ENCODE results near the gene ZXDC.

Gene ZXDC

GRCh38 chr3:126441256-126441880, 34.3 kb downstream of the ZXDC start:
- no peaks in the 10 kb centered on the region for H3K9me3 ChIP-seq (ENCODE audit: insufficient read depth, low read depth, low read length)
- H3K27me3 ChIP-seq (ENCODE audit: insufficient read depth, low read length, poor library complexity, severe bottlenecking) = no peaks in the 10 kb centered on the region
- peaks cover 62% of the 10 kb centered on the region; the same call in 1 of the 2 replicates for H3K36me3 ChIP-seq (ENCODE audit: insufficient read depth, low read length)
- TF ChIP-seq CTCF (conservative IDR thresholded peaks at IDR 0.05; ENCODE audit: low read length) (no peak), EZH2phosphoT487 (IDR thresholded peaks at IDR 0.05; ENCODE audit: borderline replicate concordance) (no peak)
- H4K20me1 ChIP-seq (ENCODE audit: insufficient read depth, low read length, poor library complexity, severe bottlenecking) = no peaks in the 10 kb centered on the region
- 0 out of 2 replicates have a peak, but pooled peaks cover 3% of the 10 kb centered on the region for H3K79me2 ChIP-seq (ENCODE audit: insufficient read depth, low read length)
- H3K4me1 ChIP-seq (ENCODE audit: insufficient read depth, low read length, poor library complexity, severe bottlenecking) = no peaks in the 10 kb centered on the region
- H3K4me2 ChIP-seq (ENCODE audit: low read depth, low read length, poor library complexity, severe bottlenecking) = no peak overlapping the region
- H2AFZ ChIP-seq (ENCODE audit: low read length) = no peak overlapping the region
- H3F3A ChIP-seq (ENCODE audit: low read depth) = no peaks in the 10 kb centered on the region
- H3K4me3 ChIP-seq (ENCODE audit: low read length, poor library complexity, severe bottlenecking) = no peak overlapping the region
- H3K9ac ChIP-seq (ENCODE audit: low read depth, low read length, poor library complexity, severe bottlenecking) = no peak overlapping the region
- H3K9me2 ChIP-seq (replicated peaks; ENCODE audit: low read depth, low read length) = no peaks in the 10 kb centered on the region

GRCh38 chr3:126440709-126440995, 35.0 kb downstream of the ZXDC start:
- Histone ChIP-seq H3K9me2 (replicated peaks; ENCODE audit: low read depth, low read length) (no peaks in the 10 kb centered on the region), H2AFZ (ENCODE audit: low read length) (no peak overlapping the region), H3K27me3 (ENCODE audit: insufficient read depth, low read length, poor library complexity, severe bottlenecking) (no peaks in the 10 kb centered on the region), H3F3A (ENCODE audit: low read depth) (no peaks in the 10 kb centered on the region), H3K9ac (ENCODE audit: low read depth, low read length, poor library complexity, severe bottlenecking) (no peak overlapping the region), H3K36me3 (ENCODE audit: insufficient read depth, low read length) (peaks cover 63% of the 10 kb centered on the region; the same call in 1 of the 2 replicates), H3K4me3 (ENCODE audit: low read length, poor library complexity, severe bottlenecking) (no peak overlapping the region), H3K9me3 (ENCODE audit: insufficient read depth, low read depth, low read length) (no peaks in the 10 kb centered on the region), H3K4me1 (ENCODE audit: insufficient read depth, low read length, poor library complexity, severe bottlenecking) (no peaks in the 10 kb centered on the region), H3K4me2 (ENCODE audit: low read depth, low read length, poor library complexity, severe bottlenecking) (no peak overlapping the region), H3K79me2 (ENCODE audit: insufficient read depth, low read length) (0 out of 2 replicates have a peak, but pooled peaks cover 3% of the 10 kb centered on the region), H4K20me1 (ENCODE audit: insufficient read depth, low read length, poor library complexity, severe bottlenecking) (no peaks in the 10 kb centered on the region)
- TF ChIP-seq EZH2phosphoT487 (IDR thresholded peaks at IDR 0.05; ENCODE audit: borderline replicate concordance) (no peak), CTCF (conservative IDR thresholded peaks at IDR 0.05; ENCODE audit: low read length) (no peak)

- H3K79me2 ChIP-seq (ENCODE audit: insufficient read depth, low read length) = no peaks in the 10 kb centered on the region
- no peak for TF ChIP-seq EZH2phosphoT487 (IDR thresholded peaks at IDR 0.05; ENCODE audit: borderline replicate concordance)
- TF ChIP-seq CTCF (conservative IDR thresholded peaks at IDR 0.05; ENCODE audit: low read length) = no peak
- no peaks in the 10 kb centered on the region for H3K27me3 ChIP-seq (ENCODE audit: insufficient read depth, low read length, poor library complexity, severe bottlenecking)
- H3K9ac ChIP-seq (ENCODE audit: low read depth, low read length, poor library complexity, severe bottlenecking) = no peak overlapping the region
- H3K9me3 ChIP-seq (ENCODE audit: insufficient read depth, low read depth, low read length) = no peaks in the 10 kb centered on the region
- H3K4me2 ChIP-seq (ENCODE audit: low read depth, low read length, poor library complexity, severe bottlenecking) = no peak overlapping the region
- H3F3A ChIP-seq (ENCODE audit: low read depth) = no peaks in the 10 kb centered on the region
- no peaks in the 10 kb centered on the region for H4K20me1 ChIP-seq (ENCODE audit: insufficient read depth, low read length, poor library complexity, severe bottlenecking)
- no peaks in the 10 kb centered on the region for H3K9me2 ChIP-seq (replicated peaks; ENCODE audit: low read depth, low read length)
- H3K4me3 ChIP-seq (ENCODE audit: low read length, poor library complexity, severe bottlenecking) = no peak overlapping the region
- H3K36me3 ChIP-seq (ENCODE audit: insufficient read depth, low read length) = peaks cover 61% of the 10 kb centered on the region; the same call in 1 of the 2 replicates
- no peak overlapping the region for H2AFZ ChIP-seq (ENCODE audit: low read length)
- H3K4me1 ChIP-seq (ENCODE audit: insufficient read depth, low read length, poor library complexity, severe bottlenecking) = no peaks in the 10 kb centered on the region
Measured at GRCh38 chr3:126439968-126440708, 35.6 kb downstream of the ZXDC start.

Measured in Loucy (cell line).